Neural cell (in vitro differentiated cells): ENCODE measurements around the gene ASPM.

Experiments used
- EP300 ChIP-seq: fragments of 450-650 bp; conservative IDR thresholded peaks from 2 replicates; pipeline ENCODE4 v1.6.1; 2014; ENCODE audit warnings: antibody characterized with exemption, mild to moderate bottlenecking, moderate library complexity; ENCODE audit not compliant: poor library complexity, severe bottlenecking
- EZH2 ChIP-seq: fragments of 200-600, 300-800 bp; shearing (Covaris generic), sonication (generic); IDR thresholded peaks from 2 replicates; pipeline ENCODE4 v1.6.1; 2014; ENCODE audit warnings: antibody characterized with exemption, low read length, borderline replicate concordance, mild to moderate bottlenecking; ENCODE audit not compliant: insufficient read depth, poor library complexity, severe bottlenecking
- MXI1 ChIP-seq: fragments of 450-650 bp; conservative IDR thresholded peaks from 2 replicates; pipeline ENCODE4 v1.6.1; 2014; ENCODE audit warnings: antibody characterized with exemption, mild to moderate bottlenecking; ENCODE audit not compliant: poor library complexity, severe bottlenecking
- SMC3 ChIP-seq: fragments of 450-650 bp; conservative IDR thresholded peaks from 2 replicates; pipeline ENCODE4 v1.6.1; 2014; ENCODE audit warnings: antibody characterized with exemption, mild to moderate bottlenecking, moderate library complexity; ENCODE audit not compliant: poor library complexity
- TAF1 ChIP-seq: IDR thresholded peaks from 2 replicates; pipeline ENCODE4 v1.6.1; 2012; ENCODE audit warnings: low read depth
- TF ChIP-seq, protein P1 (sequence below): fragments of 450-650 bp; IDR thresholded peaks from 2 replicates; pipeline ENCODE4 v1.5.1; 2014; ENCODE audit warnings: antibody characterized with exemption, mild to moderate bottlenecking, moderate library complexity; ENCODE audit not compliant: poor library complexity, severe bottlenecking

DNA sequence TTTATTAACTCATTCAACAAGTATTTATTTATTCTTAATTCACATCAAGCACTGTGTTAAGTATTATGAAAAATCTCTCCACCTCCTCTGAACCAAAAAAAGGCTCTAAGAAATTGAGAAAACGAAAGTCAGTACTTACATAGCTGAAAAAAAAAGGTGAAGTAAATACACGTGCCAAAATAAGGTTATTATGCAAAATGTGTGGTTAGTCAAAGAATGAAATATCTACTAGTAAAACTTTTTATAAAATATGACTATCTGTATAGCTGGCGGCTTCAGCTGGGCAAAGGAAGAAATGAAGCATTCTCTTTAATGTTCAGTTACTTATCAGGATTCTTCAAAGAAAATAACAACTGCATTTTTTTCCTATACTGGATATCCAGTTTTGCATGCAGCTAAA is 35.5 kb upstream of the ASPM start:
- TF ChIP-seq, protein P1, sequence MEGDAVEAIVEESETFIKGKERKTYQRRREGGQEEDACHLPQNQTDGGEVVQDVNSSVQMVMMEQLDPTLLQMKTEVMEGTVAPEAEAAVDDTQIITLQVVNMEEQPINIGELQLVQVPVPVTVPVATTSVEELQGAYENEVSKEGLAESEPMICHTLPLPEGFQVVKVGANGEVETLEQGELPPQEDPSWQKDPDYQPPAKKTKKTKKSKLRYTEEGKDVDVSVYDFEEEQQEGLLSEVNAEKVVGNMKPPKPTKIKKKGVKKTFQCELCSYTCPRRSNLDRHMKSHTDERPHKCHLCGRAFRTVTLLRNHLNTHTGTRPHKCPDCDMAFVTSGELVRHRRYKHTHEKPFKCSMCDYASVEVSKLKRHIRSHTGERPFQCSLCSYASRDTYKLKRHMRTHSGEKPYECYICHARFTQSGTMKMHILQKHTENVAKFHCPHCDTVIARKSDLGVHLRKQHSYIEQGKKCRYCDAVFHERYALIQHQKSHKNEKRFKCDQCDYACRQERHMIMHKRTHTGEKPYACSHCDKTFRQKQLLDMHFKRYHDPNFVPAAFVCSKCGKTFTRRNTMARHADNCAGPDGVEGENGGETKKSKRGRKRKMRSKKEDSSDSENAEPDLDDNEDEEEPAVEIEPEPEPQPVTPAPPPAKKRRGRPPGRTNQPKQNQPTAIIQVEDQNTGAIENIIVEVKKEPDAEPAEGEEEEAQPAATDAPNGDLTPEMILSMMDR, result no peak
- TF ChIP-seq EZH2 (no peak), MXI1 (no peak), EP300 (no peak), TAF1 (no peak), SMC3 (no peak)
